HG02852 (cell line): ENCODE data around the gene FOLR2.
A peak's percentile ranks its signal among the peaks of the same experiment; 100 is the strongest.
"Not testable (repeated sequence)": the region's sequence is repeated elsewhere in the genome, so short reads cannot be mapped to it uniquely, and the experiment has no call there.

Experiments used
- ATAC-seq: cut with Tn5 transposase; IDR thresholded peaks from one replicate; pipeline ENCODE4 v1.9.1; 2021; ENCODE audit warnings: mild to moderate bottlenecking, moderate library complexity; ENCODE audit not compliant: unreplicated experiment

FOLR2 gene

DNA sequence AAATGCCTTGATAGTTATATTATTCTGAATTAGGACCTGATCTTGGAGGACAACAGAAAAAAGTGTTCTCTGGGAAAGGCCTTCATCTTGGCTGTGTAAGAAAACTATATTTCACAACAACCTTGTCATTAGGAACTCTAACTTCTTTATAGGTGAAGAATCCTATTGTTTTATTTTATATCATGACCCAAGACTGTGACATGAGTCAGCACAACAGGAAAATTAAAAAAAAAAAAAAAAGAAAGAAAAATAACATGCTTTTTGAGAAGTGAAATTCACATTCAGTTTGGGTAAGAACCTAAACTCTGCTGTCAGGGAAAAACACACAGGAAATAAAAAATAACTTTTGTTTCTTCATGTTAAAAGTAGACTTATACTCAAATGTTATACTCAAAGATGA is 11.7 kb upstream of the FOLR2 start:
- no peak for ATAC-seq

DNA sequence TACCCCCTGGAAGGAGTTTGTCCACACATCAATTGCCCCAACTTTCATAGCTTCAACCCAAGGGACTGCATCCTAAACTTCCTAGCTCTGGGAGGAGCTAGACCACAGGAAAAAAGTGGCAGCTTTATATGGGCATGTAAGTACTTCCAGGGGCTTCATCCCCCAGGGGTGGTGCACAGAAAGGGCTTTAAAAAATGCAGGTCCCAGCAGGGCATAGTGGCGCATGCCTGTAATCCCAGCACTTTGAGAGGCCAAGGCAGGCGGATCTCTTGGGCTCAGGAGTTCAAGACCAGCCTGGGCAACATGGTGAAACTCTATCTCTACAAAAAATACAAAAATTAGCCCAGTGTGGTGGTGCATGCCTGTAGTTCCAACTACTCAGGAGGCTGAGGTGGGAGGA is 9.8 kb upstream of the FOLR2 start:
- not testable (repeated sequence) for ATAC-seq

DNA sequence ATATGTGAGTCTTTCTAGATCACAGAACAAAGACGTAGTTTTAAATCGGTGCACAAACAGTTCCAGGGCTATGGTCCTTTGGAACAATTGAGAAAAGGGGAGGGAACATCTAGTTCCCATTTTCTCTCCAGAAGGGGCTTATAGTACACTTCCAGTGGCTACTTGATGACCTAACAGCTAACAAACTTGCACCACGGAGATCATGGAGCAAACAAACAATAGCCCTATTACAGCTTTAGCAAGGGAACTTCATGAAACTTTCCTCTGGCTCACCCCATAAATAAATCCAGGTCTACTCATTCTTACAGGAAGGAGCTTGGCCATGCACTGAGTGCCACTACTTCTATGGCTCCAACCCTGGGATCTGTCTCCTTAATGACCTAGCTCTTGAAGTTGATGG is 8.3 kb upstream of the FOLR2 start:
- ATAC-seq: no peak

DNA sequence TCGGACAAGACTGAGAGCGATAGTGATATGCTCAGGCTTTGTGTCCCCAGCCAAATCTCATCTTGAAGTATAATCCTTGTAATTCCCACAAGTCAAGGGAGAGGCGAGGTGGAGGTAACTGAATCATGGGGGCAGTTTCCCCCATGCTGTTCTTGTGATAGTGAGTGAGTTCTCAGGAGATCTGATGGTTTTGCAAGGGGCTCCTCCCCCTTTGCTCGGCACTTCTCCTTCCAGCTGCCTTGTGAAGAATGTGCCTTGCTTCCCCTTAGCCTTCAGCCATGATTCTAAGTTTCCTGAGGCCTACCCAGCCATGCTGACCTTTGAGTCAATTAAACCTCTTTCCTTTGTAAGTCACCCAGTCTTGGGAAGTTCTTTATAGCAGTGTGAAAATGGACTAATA is 7.5 kb upstream of the FOLR2 start:
- ATAC-seq: no peak

DNA sequence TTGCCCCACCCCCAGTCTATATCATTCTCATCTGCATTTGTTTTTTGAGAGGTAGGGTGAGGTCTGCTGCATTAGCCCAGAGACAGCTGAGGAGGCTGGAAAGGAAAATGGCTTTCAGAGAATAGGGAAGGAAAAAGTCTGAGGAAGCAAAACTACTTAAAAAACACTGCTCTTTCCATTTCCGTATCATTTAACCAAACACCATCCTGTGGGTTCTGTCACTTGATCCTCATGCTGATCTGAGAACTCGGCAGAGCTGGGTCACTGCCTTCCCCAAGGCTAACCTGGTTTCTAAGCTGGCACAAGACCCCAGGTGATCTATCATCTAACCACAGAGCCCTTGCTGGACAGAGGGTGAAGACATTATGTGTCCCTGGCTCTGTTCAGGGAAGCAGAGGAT is 1.2 kb downstream of the FOLR2 start:
- ATAC-seq: no peak

DNA sequence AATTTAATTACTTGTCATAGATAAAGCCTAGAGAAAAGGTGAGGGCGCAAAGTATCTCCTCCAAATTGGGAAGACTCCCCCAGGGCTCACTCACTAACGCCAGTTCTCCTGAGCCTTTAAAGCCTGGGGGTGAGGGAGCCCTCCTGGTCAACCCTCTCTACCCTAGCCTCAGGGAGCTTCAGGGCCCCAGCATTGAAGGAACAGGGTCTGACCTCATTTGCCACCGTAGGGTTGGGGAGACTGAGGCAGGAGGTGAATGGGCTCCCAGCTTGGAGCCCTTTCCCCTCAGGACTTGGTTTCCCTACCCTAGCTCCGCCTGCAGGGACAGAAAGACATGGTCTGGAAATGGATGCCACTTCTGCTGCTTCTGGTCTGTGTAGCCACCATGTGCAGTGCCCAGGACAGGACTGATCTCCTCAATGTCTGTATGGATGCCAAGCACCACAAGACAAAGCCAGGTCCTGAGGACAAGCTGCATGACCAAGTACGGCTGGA is 1.7 kb downstream of the FOLR2 start:
- ATAC-seq: no peak

DNA sequence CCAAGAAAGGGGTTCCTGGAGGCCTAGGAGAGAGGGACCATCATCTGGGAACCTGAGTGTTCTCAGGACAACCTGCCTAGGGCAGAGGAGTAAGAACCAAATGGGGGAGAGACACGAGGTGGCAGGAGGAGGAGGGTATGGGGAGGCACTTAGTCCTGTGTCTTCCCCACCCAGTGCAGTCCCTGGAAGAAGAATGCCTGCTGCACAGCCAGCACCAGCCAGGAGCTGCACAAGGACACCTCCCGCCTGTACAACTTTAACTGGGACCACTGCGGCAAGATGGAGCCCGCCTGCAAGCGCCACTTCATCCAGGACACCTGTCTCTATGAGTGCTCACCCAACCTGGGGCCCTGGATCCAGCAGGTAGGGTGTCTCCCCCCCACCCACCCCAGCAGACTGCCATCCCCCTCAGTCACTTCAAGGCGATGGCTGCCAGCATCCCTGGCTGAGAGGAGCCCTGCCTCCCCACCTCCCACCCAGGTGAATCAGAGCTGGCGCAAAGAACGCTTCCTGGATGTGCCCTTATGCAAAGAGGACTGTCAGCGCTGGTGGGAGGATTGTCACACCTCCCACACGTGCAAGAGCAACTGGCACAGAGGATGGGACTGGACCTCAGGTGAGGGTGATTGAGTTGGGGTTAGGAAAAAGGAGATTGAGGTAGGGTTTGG is 4.2 kb downstream of the FOLR2 start:
- no peak for ATAC-seq

DNA sequence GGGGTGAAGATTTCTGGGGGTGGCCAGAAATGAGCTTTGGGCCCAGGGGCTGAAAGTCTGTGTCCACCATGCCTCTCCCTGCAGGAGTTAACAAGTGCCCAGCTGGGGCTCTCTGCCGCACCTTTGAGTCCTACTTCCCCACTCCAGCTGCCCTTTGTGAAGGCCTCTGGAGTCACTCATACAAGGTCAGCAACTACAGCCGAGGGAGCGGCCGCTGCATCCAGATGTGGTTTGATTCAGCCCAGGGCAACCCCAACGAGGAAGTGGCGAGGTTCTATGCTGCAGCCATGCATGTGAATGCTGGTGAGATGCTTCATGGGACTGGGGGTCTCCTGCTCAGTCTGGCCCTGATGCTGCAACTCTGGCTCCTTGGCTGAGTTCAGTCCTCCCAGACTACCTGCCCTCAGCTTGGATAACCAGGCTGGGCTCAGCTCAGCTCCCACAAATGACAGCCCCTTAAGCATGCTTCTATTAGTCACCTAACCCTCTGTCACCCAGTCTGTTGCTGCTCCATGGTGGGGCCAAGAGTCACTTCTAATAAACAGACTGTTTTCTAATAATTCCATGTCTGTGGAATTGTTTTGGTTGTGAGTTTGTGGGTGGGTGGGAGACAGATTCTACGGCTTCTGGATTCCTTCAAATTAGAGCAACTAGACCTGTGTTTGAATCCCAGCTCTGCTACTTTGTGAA is 4.9 kb downstream of the FOLR2 start:
- no peak for ATAC-seq

DNA sequence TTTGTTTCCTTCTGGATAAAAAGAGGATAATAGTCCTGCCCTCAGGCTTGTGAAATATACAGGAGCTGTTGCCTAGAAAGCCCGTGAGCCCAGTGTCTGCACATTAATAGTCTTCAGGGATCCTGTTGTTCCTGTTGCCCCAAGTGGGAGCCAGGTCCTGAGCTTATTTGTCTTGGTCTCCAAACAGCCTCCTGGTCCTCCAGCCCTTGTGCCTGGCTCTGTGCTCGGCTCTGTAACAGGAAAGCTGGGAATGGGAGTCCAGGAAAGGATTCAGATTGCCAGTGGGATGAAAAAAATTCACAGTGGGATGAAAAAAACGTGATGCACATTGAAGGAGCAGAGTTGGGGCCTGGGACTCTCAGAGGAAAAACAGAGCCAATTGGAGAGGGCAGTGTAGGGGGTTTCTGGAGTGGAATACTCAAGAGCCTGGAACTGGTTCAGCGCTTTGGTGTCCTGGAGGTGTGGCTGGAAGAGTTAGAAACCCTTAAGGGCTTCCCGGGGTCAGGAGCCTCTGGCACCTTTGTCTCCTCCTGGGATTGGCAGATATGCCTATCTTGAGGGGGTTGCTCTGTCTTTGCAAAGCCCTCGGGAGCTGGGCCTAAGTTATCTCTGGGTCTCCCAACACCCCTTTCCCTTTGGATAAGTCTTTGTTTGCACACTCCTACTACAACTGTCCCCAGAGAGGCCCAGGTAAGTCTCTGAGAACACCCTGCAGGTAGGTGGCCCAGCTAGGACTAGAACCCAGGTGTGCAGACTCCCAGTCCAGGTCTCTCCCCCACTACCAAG is 5.7 kb downstream of the FOLR2 start:
- ATAC-seq: no peak

DNA sequence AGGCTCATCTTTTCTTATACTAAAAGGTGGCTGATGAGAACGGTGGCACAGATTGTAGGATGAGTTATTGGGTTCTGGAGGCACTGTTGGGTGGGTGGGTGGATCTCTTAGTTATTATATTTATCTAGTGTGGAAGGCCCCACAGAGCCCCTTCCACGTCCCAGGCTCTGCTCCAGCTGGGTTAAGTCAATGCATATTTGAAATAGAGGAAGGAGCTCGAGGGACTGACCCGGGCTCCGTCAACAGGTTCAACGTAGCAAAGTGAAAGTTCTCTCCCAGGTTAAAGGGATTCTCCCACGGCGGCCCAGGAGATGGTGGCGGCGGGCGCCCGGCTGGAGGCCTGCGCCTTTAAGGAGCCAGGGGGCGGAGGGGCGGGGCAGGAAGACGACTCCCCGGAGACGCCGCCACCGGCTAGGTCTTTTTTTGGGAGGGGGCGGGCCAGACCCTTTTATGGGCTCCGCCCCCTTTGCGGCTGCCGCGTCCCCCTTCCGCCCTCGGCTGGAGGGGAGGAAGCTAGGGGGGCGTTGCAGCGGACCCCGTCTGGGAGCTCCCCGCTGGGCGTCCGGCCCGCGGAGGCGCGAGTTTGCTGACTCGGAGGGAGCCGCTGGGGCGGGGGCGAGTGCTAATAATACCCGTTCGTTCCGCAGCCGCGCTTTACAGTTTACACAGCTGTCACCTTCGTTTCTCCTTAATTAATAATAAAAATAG is 6.5 kb downstream of the FOLR2 start:
- peak; percentile 66 for ATAC-seq

DNA sequence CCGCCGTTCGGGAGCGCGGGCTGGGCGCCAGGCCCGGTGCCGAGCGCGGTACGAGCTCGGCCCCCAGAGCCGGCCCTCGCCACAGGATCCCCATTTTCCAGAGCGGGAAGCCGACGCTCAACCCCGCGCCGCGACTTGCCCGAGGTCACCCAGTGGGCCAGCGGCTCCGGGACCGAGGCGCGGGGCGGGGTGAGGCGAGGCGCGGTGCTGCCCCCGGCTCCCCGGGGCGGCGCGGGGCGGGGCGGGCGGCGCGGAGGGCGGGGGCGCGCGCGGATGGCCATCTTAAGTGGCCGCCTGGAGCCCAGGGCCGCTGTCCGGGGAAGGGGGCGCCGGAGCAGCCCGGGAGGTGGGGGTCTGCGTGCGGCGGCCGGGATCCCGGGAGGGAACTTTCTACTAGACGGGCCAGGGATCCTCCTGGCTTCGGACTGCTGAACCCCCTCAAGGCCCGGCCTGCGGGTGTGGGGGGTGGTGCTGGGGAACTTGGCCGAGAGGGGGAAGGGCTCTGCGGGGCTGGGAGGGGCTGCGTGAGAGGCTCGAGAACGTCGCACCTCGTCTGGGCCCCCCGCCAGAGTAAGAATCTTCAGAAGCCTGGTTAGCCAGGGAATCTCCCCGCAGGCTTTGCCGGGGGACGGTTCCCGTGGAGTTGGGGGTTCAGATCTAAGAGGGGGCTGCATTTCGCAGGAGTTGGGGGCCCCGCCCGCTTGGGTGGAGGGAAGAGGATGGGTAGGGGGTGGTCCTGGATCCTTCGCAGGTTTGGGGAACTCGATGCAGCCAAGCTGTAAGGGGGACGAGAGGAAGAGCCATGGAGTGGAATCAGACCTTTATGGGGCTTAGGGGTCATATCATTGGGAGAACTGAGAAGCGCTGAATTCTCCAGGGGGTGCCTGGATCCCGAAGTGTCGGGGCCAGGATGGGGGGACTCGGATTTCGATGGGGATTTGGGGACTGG is 7.3 kb downstream of the FOLR2 start:
- ATAC-seq: peak; percentile 46

DNA sequence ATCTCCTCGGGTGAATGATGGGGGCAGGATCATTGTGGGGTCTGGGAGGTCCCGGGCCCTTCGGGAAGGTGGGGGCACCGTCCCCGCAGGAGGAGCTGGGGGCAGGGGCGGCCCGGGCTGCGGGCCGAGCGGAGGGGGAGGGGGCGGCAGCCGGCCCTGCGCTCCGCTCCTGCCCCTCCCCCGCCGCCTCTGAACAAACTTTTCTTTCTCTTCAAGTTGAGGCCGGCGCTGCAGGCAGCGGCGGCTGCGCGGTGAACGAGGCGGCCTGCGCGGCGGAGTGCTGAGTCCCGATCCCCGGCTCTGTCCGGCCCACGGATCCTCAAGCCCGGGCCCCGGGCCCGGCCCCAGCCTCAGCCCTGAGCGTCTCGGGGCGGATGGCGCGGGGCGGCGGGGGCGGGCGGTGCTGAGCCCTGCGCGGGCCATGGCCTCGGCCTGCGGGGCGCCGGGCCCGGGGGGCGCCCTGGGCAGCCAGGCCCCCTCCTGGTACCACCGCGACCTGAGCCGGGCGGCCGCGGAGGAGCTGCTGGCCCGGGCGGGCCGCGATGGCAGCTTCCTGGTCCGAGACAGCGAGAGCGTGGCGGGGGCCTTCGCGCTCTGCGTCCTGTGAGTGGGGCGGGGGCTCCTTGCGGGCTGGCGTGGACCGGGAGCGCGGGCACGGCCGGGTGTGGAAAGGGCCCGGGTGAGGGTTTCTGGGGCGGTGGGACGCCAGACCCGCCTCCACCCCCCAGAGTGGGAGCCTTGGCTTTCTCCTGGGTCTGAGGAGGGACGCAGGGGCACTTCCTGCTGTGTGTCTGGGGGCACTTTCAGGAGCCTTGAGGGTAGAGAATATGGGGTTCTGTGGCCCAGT is 8.2 kb downstream of the FOLR2 start, which contains the start of gene INPPL1:
Gene INPPL1 (plus strand): TSS at position 204 of the 847 bp plus-strand sequence. CDS start 218 bp downstream, at position 422.
- no peak for ATAC-seq

DNA sequence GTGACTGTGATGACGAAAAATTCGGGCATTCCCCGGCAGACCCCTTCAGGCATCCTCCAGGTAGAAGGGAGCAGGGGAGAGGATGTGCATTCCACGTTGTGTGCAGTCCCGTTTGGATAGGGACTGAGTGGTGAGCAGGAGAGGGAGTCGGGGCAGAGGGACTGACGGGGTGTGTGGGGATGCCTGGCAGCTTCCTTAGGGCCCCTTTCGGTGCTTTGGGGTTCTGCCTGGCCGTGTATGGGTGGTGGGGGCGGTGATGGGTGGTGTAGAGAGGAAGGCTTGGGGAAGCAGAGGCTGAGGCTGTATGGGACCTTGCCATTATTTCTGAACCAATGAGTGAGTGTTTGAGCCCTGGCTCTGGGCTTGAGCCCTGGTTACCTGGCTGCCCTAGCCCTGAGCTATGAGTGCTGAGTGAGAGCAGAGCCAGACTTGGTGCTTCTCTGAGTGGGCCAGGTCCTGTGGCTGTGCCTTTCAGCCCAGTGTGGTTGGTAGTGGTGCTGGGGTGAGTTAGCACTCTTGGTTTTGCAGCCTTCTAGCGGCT is 8.9 kb downstream of the FOLR2 start:
- ATAC-seq: no peak

DNA sequence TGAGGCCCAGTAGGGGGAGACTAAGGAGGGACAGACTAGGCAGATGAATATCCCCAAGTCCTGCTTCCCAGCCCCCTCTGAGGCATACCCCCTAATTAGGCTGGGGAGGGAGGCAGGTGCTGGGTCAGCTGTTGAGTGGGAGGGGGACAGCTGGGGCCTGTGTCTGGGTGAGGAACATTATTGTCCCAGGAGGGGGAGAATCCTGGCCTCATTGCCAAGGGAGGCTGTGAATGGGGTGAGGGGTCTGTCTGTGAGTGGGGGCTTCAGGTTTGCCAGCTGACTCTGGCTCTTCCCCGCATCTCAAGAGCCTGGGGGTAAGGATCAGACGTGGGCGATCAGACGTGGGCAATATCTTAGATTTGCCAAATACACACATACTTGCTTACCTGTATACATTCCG is 10.1 kb downstream of the FOLR2 start:
- no peak for ATAC-seq

DNA sequence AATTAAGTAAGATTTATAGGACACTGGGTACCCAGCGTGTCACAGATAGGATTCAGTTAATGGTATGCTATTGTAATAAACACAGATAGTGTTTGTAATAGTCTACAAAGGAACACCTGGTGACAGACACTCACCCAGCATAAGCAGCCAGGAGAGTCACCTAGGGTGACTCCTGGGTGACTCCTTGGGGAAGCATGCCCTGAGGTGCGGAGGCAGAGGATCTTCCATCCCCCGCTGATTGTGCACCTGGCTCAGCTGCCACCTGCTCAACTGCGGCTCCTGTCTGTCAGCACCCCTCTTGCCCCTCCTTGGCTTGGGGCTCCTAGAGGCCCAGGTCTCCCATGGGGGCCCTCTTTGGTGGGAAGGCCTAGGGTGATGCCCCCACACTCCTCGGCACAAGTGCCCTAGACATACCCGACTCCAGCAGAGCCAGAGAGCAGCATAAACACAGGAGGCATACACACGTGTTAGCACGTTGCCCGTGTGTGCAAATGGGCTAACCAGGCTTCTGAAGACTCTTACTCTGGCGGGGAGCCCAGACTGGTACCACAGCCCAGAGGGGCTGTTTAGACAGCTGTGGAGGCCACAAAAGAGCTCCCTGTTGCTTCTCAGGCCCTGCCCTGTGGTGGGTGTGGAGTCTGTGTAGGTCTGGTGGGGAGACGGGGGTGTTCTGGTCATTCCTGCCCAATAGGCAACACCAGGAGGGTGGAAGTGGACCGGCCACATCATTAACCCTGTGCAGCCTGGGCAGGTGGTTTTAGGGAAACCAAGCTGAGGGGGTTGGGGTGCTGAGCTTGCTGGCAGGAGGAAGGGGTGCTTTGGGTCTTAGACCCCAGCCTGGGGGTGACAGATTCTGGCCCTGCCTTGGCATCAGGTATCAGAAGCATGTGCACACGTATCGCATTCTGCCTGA is 11.0 kb downstream of the FOLR2 start:
- ATAC-seq: no peak

DNA sequence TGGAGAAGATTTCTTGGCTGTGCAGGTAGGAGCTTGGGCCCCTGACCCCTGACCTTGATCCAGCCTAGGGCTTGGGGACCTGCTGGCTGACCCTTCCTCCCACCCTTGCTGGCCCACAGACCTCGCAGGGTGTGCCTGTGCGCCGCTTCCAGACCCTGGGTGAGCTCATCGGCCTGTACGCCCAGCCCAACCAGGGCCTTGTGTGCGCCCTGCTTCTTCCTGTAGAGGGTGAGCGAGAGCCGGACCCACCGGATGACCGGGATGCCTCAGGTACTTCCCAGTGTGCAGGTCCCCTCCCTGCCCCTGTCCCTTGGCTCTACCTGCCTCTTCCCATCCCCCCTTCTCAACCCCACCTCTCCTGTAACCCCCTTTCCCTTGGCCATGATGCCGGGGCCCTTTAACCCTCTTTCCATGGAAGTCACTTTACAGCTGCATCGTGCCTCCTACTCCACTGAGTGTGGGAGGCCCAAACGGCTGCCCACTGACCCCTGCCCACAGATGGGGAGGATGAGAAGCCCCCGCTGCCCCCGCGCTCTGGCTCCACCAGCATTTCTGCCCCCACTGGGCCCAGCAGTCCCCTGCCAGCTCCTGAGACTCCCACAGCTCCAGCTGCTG is 11.7 kb downstream of the FOLR2 start:
- ATAC-seq: no peak

DNA sequence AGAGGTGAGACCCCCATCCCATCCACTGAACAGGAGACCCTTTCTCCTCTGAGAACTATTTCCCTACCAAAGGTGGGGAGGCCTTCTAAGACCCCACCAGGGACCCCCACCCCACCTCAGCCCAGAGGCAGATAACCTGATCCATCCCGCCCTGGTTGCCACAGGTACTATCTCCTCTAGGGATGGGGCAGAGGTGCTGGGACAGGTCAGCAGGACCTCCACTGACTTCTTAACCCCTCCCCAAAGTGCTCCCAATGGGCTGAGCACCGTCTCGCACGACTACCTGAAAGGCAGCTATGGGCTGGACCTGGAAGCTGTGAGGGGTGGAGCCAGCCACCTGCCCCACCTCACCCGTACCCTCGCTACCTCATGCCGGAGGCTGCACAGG is 12.2 kb downstream of the FOLR2 start:
- ATAC-seq: no peak
